Stimulated activated CD4-positive, alpha-beta T cell treated with anti-CD3 and anti-CD28 coated beads, Interleukin-1b, Interleukin-23, amount 100 ng/mL, for 4 hours (primary cell): ENCODE results near the gene CYB5B.

ENCODE experiments used
- DNase-seq, 2 donors: peaks; one replicate each; pipeline ENCODE4 v3.0.0-alpha.2; 2020; ENCODE audit warnings: low read depth in 2 of 2

The CYB5B gene

DNA sequence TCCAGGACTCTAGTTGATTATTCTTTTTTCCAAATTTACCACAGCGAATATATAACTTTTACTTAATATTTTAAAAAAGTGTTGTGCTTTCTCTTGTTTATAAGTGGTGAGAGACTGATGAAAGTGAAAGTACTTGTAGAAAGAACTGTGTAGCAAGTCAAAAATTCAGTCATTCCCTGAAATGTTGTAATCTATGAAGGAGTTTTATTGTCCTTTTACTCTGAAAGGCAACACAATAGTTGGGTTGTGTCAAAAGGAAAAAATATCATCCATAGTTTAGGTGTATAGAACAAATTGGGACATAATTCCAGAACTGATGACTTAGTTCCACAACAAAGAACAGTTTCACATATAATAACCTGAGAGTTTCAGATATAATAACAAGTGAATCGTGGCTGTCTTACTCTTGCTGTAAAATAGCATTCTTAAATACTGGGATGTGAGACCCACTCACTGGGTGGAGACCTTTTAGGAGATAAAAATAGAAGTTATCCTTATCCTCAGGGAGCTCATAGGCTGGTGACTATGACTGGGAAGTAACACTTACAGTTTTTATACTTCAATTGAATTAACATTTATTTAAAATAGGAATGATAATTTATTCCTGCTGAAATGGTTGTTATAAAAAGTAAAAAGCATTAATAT is 20.6 kb downstream of the CYB5B start:
- no peak for DNase-seq

DNA sequence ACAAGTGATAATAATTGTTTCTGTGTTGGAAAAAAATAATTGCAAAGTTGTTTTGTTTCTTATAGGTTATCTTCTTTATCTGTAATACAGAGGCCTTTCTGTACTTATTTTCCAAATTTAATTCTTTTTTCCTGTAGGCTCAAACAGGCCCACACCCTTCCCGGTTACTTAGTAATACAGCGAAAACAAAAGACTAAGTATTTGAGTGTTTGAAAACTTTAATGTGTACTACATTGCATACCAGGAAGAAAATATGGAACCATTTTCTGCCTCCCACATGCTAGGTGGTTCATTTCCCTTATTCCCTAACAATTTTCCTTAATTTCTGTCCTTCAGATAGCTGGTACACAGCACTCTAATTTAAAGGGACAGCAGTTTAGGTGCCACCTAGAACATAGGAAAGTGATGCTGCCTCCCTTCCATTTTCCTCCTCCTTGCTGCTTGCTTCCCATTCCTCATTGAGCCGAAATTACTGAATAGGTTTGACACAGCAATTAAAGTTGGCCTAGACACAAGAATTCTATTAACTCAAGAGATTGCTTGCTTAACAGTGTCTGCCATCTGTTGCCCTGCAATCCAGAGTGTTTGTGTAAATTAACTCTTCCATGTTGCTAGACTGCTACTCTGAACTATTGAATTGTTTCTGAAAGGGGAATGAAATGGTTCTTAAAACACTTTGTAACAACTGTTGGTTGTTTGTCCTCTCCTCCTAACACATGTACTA is 24.2 kb downstream of the CYB5B start:
- no peak for DNase-seq

DNA sequence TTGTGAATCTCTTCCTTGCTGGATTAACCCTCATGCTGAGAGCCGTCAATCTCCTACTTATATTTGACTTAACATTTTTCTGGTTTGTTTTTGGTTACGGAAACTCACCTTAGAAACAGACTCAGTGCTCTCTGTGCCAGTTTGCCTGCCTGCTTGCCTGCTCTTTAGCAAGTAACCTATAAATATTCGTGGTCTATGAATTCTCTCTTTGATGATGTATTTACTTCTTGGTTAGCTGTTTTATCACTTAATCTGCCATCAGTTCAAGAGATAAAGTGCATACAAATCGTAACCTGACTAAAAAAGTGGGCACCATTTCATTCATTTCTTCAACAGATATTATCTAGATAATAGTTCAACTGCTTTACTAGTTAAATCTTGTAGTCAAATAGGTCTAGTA is 26.7 kb downstream of the CYB5B start:
- DNase-seq = no peak

DNA sequence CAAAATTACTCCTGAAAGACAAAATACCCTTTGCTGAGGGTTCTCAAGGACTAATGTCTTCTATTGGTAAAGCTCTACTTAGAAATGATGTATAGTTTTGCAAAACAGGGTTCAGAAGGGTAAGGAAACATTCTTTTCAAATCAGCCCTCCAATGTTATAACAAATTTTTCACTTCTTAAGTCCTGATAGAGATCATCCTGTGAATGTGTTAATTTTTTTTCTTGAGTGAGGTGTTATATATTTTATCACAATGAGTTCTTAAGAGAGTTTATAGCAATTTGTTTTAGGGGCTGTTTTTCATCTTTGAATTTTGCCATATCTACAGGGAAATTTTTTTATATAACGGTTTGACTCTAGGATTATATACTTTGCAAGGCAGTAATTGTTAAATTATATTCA is 29.5 kb downstream of the CYB5B start:
- no peak for DNase-seq

DNA sequence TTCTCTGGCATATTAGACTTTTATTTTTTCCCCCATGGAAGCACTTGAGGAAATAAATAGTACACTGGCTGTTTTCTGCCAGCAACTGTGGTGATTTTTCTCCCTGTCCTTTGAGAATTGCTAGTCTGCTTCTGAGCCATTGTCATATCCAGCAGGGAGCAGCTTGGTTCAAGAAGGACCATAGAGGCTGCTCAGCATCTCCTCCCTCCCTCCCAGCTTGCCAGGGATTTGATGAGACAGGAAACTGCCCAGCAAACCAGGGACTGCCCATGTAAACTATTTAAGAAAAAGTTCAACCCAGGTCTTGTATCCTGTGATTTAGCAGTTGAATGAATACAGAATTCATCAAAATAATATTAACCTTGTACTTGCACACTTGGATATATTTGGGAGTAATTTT is 39.5 kb downstream of the CYB5B start:
- DNase-seq = no peak

DNA sequence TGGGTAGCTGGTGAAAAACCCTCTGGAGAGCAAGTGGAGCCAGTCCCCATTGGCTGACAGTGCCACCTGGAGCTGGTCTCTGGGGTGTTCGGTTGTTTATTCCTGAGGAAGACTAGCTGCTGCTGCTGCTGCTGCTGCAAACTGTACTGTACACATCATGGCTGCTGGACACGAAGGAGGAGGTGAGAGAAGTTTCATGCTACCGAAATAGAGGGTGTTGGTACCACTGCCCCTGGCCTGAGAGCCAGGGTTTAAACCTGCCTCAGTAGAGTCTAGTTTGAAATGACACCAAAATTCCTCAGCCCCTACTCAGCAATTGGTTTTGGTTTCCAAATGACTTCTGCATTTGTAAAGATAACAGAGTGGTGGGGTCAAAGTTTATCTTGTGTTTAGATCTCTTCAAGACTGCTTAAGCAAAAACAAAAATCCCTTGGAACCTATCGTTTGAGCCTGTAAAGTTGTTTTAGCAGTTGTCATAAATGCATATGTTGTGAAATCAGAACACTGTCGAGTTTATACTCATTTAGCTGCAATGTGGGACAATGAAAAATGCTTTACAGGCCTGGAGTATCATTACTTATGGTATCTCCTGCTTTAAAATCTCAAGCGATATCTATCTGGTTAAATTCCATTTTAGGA is 40.8 kb downstream of the CYB5B start:
- no peak for DNase-seq

DNA sequence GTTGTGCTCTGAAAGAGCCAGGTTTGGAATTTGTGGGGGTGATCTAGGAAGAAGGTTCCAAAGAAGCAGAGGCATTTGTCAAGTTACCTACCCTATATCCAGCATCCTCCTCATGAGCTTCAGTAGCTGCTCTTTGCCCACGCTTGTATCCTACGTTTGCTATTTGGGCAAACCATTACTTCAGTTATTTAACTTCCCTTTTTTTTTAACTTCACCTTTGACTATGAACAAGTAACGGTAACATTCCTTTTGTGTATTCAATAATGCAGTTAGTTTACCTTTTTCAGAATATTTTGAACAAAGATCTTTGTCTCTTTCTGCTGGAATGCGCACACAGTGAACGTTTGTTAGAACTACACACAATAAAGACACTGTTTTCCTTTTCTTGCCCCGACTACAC is 41.5 kb downstream of the CYB5B start:
- DNase-seq = no peak

DNA sequence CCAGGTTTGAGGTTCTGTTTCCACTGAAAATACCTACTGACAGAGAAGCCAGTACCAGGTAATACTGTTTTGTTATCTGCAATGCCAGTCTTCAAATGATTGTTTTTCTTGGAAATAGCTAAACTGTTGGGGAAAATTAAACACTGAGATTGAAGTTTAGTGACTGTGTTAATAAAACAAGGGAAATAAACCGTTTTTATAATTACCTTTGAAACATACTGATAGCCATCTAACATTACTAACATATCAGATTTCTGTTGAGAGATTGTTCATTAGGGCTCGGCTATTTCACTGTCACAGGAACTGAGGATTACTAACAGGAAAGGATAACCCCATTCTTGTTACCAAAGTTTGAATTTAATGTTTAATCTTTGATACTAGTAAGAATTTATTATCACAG is 42.1 kb downstream of the CYB5B start:
- no peak for DNase-seq

DNA sequence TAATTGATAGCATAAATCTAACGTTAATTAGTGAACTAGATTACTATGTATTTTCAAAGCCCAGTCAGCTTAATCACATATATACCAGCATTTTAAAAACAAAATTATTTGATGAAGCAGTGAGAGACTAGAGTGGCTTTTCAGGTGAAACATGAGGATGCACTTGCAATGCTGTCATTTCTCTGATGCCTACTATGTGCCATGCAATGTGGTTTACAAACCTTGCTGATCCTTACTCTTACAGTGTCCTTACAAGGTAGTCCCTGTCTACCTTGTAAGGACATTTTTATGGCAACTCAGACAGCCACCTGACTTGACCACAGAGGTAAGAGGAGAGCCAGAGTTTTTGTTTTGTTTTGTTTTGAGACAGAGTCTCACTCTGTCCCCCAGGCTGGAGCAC is 42.7 kb downstream of the CYB5B start:
- no peak for DNase-seq

DNA sequence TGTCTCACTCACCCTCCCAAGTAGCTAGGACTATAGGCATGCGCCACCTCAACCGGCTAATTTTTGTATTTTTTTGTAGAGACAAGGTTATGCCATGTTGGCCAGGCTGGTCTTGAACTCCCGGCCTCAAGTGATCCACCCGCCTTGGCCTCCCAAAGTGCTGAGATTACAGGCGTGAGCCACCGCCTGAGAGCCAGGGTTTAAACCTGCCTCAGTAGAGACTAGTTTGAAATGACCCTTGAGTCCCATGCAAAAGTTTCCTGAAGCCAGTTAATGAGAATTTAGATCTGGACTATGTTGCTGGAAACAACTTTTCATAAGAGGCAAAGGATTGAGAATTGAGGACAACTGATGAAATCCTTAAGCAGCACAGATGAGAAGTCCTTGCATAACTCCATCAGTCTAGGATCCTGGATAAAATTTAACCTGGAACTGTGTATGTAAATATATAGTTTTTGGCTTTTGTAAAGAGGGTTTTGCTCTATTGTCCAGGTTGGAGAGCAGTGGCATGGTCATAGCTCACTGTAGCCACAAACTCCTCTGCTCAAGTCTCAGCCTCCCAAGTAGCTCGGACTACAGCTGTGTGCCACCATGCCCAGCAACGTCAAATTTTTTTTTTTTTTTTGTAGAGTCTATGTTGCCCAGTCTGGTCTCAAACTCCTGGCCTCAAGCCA is 43.2 kb downstream of the CYB5B start:
- DNase-seq = no peak

DNA sequence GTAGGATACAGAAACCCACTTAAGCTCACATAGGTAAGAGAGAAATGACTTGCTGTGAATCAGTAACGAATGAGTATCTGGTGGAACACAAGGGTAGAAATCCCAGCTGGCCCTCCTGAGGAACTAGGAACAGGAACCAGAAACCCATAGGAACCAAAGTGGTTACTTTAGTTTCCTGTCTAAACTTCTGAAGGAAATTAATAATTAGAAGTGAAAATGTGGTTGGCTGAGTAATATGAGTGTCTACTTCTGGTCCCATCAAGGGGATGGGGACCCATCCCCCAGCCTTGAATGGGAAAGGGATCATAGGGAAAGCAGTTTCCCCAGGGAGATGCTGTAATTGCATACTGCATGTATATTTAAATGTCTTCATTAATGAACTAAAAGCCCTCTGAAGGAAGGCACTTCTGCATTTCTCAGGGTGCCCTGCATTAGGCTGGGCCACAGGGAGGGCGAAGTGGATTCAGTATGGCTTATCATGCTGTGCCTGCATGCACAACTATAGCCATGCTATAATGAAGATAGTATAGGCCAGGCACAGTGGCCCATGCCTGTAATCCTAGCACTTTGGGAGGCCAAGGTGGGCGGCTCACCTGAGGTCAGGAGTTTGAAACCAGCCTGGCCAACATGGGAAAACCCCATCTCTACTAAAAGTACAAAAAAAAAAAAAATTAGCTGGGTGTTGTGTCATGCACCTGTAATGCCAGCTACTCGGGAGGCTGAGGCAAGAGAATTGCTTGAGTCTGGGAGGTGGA is 45.6 kb downstream of the CYB5B start:
- peak in 1 of 2 donors; percentile 2 for DNase-seq

DNA sequence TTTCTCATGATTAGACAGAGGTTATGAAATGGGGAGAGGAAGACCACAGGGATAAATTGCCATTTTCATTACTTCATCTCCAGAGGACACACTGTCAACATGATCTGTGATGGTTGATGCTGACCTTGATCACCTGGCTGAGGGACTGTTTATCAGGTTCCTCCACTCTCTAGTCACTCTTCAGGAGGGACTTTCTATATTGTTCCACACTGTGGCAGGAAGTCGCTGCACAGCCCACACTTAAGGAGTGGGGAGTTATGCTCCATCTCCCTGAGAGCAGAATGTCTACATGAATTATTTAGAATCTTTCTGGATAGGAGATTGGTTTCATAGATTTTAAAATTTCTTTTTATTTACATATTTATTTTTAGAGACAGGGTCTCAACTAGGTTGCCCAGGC is 46.7 kb downstream of the CYB5B start:
- no peak for DNase-seq

DNA sequence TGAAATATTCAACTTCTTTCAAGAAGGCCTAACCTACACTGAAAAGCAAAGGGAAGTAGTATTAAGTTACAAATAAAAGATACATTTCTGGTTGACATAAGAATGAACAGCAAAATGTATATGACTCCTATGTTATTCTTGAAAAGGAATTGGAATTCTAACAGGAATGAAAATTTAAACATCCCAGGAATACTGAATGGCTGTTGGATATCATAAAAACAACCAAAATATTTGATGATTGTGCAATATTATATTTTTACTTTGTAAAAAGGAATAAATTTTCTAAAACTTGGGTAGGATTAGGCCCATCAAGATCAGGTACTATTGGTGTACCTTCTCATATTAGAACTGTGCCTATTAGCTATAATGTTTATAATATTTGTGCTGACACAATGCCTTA is 50.0 kb downstream of the CYB5B start:
- DNase-seq = no peak

DNA sequence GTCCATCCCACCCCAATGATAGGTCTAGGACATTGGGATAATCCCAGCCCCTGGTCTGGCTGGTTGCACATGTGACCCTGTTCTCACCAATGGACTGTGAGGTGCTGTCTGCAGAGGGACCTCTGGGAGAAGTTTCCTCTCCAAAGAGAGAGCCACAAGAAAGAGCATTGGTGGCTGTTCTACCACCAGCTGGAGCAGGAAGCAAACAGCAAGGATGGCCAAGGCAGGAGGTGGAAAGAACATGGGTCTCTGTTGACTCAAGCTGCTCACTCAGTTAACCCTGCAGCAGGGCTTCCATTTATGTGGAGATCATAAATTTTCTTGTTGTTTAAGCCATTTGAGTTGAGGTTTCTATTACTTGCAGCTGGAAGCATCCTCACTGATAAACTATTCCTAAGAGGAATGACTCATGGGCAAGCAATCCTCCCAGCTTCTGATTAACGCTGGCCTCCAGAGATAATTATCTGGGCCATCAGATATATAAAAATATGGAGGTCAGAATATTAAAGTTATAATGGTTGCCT is 52.6 kb downstream of the CYB5B start:
- DNase-seq = no peak

DNA sequence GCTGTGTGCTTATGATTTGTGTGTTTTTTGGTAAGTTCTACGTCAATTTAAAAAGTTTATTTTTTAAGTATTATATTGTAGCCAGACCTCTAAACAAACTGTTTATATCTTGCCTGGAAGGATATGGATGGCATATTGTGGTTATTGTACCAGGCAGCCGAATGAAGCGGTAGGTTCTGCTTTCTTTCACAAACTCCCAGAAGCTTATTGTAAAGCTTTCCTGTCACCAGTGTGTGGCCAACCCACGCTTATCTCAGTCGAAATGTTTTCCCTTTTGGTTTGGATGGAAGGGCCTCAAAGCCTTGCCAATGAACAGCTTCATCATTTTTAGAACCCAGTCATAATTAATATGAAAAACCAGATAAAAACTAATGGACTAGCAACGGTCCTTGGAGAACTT is 53.1 kb downstream of the CYB5B start:
- DNase-seq = no peak

DNA sequence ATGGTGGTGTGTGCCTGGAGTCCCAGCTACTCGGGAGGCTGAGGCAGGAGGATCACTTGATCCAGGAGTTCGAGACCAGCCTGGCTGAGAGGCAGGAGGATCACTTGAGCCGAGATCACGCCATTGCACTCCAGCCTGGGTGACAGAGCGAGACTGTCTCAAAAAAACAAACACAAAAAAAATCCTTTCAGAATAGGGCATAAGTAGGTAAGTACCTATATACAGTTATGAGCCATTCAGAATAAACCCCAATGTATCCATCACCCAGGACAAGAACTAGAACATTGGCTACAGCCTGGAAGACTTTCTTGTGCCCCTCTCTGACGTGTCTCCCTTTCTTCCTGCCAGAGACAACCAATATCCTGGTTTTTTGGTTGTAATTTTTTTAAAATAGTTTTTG is 54.3 kb downstream of the CYB5B start:
- DNase-seq = no peak

DNA sequence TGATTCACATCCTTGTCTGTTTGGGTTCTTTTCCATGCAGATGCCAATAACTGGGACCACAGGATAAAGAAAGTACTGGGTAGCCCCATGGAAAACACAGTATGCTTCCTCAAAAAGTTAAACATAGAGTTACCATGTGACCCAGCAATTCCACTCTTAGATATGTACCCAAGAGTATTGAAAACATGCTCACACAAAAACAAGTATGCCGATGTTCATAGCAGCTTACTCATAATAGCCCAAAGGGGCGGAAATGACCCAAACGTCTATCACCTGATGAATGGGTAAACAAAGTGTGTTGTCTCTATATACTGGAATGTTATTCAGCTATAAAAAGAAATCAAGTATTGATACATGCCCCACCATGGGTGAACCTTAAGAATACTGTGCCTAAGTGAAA is 55.4 kb downstream of the CYB5B start:
- DNase-seq = no peak

DNA sequence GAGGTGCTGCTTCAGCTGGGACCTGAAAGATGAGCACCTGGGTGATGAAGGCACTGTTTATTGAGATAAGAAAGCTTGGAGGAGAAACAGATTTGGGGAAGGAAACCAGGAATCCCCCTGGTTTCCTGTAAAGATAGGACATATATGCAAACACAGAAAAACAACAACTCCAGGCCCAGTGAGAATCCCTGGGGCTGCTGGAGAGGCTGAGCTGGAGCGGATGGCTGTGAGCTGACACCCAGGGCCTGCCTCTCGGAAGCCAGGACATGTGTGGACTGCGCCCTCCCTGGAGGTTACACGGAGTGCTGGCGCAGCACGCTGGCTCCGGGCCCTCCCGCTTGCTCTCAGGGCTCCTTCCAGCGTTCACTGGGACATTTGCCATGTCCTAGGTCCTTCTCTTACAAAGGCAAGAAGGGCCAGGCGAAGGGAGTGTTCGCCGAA is 57.5 kb downstream of the CYB5B start:
- DNase-seq = no peak

DNA sequence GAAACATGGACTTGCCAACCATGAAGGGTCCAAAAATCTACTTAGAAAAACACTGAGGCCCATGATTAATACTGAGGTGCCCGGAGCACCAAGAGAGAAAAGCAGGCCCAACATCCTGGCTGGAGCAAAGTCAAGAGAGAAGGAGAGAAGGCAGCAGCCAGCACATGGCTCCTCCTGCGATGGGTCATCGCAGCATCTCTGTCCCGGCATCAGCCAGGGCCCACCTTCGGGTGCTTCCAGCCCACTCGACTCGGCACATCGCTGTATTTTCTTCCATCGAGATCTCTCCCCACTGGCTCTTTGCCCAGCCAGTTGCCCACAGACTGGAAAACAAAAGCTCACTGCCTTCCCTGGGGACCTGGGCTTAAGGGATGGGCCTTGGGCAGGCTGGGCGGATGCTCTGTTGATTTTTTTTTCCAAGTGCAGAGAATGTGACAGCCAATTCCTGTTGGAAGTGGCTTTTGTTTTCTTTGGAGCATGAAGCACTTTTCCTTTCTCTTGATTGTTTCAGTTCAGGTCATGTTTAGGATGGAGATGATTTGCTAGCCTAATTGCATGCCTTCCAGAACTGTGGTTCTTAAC is 58.1 kb downstream of the CYB5B start:
- DNase-seq = no peak

DNA sequence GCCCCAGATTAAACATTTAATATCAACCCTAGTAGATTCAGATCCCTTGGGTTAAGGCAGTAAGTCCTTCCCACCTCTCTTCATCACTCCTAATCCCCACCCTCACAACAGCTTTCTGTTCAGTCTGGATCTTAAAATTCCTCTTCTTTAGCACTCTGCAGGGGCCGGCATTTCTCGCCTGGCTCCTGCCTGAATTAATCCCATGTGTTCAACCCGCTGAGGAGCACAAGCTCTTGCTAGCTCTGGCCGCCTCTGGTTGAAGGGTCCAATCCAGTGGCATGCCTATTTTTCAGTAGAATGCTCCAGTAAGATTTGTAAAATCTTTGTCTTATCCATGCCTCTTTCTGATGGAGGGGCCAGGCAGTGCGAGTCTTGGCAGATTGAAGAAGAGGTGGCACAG is 59.2 kb downstream of the CYB5B start:
- DNase-seq = no peak

DNA sequence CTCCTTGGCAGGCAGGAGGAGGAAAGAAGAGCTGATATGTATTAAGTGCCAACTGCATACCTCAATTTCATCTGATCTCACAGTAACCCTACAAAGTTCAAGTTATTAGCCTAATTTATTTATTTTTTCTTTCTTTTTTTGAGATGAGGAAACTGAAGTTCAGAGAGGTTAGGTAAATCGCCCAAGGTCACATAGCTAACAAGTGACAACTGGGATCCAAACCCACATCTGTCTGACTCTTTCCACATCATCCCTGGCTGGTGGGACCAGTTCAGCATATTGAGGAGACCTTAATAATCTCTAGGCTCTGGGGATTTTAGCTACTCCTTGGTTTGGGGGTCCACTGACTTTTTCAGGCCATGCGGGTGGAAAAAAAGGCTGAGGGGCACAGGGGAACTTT is 60.9 kb downstream of the CYB5B start:
- no peak for DNase-seq
